GM13977 (cell line): ENCODE data around the gene METTL14.

Source experiments
- DNase-seq: peaks from one replicate; pipeline ENCODE4 v3.0.0; 2012; ENCODE audit warnings: low spot score
- in situ Hi-C: fragments of 300-500 bp; cut with MboI; formaldehyde crosslinking; loops from one replicate; pipeline ENCODE4 v1.12.0; 2022; ENCODE audit warnings: low sequenced_read_pairs, low pct_unique_long_range_greater_than_20kb, mixed read lengths, inconsistent platforms; ENCODE audit not compliant: unreplicated experiment
- TF ChIP-seq, protein P1 (sequence below): IDR thresholded peaks from 2 replicates; pipeline ENCODE4 v1.5.1; 2012; ENCODE audit warnings: mild to moderate bottlenecking, control low read depth; ENCODE audit not compliant: insufficient read depth; ENCODE audit errors: extremely low read depth, missing control alignments

The METTL14 gene

DNA sequence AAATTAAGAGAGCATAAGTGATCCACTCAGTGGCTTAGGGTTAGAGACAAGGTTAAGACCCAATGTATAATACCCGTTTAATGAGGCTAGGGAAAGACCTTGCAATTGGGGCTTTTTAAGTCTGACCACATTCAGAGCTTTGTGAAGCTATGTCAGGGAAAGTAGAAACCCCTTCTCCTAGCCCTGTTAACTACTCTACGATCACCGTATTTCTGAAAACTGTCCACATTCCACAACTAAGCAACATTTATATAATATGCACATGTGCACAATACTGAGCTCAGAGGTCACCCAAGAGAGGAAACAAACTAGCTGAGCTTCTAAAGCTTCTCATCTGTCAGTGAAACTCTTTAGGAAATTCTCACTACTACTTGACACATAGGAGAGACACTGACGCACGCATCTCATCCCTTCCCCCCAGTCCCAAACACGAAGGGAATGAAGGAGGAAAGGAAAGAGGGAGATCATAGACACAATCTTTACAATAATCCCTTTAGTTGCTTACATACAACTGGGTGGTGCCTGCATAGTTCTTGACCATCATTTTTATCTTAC lies 56.2 kb downstream of the METTL14 start:
- no peak for DNase-seq
- in situ Hi-C loops, result no loop called here
- TF ChIP-seq, protein P1, sequence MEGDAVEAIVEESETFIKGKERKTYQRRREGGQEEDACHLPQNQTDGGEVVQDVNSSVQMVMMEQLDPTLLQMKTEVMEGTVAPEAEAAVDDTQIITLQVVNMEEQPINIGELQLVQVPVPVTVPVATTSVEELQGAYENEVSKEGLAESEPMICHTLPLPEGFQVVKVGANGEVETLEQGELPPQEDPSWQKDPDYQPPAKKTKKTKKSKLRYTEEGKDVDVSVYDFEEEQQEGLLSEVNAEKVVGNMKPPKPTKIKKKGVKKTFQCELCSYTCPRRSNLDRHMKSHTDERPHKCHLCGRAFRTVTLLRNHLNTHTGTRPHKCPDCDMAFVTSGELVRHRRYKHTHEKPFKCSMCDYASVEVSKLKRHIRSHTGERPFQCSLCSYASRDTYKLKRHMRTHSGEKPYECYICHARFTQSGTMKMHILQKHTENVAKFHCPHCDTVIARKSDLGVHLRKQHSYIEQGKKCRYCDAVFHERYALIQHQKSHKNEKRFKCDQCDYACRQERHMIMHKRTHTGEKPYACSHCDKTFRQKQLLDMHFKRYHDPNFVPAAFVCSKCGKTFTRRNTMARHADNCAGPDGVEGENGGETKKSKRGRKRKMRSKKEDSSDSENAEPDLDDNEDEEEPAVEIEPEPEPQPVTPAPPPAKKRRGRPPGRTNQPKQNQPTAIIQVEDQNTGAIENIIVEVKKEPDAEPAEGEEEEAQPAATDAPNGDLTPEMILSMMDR, result no peak

DNA sequence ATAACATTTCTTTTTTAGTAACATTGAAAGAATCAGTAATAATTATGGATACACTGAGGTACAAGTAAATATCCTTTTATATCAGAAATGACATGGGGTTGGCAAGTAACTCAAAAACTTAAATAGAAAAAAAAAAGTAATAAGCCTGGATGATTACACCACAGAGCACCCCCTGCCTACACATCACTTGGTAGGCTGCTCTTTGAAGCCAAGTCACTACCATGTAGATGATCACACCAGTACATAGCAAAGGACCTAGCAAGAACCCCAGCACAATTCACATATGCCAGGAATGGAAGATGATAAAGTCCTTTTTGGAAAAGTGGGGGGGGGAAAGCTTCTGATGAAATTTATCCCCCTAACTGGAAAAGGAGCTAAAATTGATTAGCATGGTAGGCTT lies 56.9 kb downstream of the METTL14 start:
- TF ChIP-seq, protein P1, result no peak
- no peak for DNase-seq
- in situ Hi-C loops, result no loop called here

DNA sequence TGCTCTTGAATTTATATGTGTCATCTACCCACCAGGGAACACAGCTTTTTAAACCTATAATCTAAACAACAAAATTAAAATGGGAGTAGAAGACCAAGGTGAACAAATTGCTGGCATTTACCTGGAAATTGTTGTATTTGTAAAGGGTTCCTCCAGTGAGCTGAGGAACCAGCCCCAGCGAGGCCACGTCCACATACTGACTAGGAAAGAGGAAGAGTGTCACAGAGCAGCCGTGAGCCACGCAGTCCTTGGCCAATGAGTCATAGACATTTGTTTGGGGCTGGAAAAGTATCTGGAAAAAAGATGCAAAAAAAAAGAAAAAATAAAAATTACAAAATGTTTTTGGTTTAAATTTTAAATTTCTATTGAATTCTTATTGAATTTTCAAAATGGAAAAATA lies 58.7 kb downstream of the METTL14 start:
- in situ Hi-C loops, result no loop called here
- TF ChIP-seq, protein P1, result no peak
- DNase-seq, result no peak

DNA sequence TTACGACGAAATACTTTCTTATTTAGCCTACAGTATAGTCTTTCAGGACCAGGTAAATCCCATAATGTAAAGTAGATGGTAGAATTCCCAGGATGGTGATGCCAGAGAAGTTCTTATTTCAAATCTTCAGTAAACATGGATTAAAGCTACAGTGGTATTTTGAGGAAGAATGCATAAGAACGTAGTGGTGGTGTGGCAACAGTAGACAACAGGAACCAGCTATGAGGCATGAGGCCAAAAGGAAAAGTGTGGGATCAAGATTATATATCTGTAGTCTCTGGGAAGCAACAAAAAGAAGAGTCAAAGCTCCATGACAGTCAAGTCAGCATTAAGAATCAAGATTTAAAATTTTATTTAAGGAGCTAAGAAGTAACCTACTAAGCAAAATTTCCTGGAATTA lies 60.2 kb downstream of the METTL14 start:
- in situ Hi-C loops, result no loop called here
- TF ChIP-seq, protein P1, result no peak
- DNase-seq, result no peak

DNA sequence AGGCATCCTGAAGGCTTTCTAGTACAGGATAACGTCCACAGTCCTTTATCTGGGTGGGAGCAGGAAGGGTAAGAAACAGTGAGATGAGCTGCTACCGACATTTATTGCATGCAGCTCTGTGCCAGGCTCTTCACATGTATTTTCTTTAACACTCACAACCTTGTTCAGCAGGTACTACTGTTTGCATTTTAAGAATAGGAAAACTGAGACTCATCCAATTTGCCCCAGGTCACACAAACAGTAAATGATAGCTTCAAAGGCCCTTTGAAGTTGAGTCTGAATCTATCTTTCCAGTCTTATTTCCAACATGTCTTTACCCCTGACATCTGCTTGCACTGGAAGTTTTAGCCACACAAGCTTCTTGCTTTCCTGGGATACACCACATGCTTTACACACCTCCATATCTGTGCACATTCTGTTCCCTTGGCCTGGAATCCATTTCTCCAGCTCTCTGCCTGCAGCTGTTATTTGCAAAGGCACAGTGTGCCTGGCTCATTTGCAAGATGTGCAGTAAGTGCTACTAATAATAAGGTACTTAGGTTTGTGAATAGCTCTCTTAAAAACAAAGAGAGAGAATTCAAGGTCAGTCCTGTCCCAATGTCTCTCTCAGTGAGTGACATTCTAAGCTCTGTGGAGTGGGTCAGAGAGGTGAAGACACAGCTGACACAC lies 61.2 kb downstream of the METTL14 start:
- DNase-seq, result no peak
- TF ChIP-seq, protein P1, result no peak
- in situ Hi-C loops, result no loop called here

DNA sequence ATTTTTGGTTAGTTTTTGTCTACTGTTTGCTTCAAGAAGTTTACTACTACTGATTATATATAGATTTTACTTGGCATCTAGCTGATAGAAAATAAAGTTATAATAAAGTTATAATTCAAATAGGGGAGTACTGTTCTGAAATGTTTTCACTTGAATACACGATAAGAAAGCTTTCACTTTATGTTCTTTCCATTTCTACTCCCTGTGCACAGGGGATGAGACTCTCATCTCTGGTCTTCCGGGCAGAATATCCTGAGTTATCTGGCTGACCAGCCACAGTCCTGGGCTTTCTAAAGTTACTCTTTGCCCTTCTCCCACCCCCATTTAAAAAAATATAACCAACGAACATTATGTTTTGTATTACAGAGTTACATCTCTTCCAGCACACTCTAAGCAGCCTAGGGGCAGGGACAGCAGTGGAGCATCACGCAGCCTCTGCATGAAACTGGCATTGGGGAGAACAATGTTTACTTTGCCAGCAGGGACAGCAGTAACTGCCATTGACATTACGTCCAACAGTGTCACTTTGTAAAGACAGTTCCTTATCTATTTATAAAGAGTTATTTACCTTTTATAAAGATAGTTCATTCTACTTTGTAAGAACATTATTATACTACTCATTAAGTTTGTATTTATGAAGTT lies 64.3 kb downstream of the METTL14 start:
- no peak for DNase-seq
- TF ChIP-seq, protein P1, result no peak
- in situ Hi-C loops, result no loop called here
